ENCODE measurements around the gene SPSB1. TPM values are rescaled to one million over a fixed set of nuclear protein-coding genes. Genes with fewer than 3 reads are reported as not detected.

SPSB1 gene
- total RNA-seq, 1 donor, result 23.2 TPM

DNA sequence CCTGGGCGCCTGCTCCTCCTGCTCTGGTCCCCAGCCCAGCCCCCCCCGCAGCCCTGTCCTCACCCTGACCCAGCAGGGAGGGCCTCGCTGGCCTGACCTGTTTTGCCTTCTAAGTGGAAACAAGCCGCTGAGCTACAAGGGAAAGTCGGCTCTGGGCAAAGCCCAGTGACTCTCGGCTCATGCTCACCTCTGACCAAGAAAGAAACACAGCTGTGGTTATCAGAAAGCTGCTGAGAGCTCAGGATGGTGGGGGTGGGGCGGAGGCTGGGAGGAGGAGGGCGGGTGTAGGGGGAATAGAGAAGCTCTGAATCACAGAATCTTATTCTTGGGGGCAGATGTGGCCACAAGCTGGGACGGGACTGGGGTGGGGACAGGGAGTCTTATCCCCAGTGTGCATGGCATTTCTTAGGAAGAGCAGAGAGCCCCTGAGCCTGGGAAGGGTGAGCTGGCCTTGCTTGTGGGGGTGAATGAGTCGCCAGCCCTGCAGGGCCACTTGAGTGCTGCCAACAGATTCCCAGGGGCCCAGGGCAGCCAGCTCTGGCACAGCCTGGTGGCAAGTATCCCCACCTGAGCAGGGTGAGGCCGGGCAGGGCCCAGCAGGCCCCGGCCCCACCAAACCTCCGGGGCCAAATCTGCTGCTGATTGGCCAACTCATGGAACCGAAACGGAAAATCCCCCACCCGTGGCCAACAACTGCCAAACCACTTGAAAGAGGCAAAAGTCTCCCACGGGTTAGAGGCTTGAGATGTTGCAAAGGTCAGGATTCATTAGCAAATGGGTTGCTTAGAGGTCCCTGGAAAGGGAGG lies 120.6 kb downstream of the SPSB1 start:
- Histone ChIP-seq H3K27me3 (ENCODE audit: insufficient read depth, low read length) (peaks cover 4% of the 10 kb centered on the region), H2AFZ (ENCODE audit: low read length) (peak overlapping the region; percentile 49), H3K9me3 (ENCODE audit: low read depth, low read length) (no peaks in the 10 kb centered on the region), H3K36me3 (ENCODE audit: insufficient read depth, low read length) (no peaks in the 10 kb centered on the region), H3K79me2 (ENCODE audit: insufficient read depth, low read length) (no peaks in the 10 kb centered on the region), H4K20me1 (ENCODE audit: insufficient read depth, low read length) (no peaks in the 10 kb centered on the region), H3K4me1 (ENCODE audit: insufficient read depth, low read length) (peaks cover 27% of the 10 kb centered on the region), H3K4me3 (ENCODE audit: insufficient read depth, low read length) (peak overlapping the region; percentile 12), H3K27ac (ENCODE audit: low read depth, low read length) (peak overlapping the region; percentile 88), H3K4me2 (ENCODE audit: insufficient read depth, low read length) (peak overlapping the region; percentile 51)
- peak; percentile 94 for DNase-seq (ENCODE audit: insufficient read length, low spot score, missing footprints)
- TF ChIP-seq, protein P1, sequence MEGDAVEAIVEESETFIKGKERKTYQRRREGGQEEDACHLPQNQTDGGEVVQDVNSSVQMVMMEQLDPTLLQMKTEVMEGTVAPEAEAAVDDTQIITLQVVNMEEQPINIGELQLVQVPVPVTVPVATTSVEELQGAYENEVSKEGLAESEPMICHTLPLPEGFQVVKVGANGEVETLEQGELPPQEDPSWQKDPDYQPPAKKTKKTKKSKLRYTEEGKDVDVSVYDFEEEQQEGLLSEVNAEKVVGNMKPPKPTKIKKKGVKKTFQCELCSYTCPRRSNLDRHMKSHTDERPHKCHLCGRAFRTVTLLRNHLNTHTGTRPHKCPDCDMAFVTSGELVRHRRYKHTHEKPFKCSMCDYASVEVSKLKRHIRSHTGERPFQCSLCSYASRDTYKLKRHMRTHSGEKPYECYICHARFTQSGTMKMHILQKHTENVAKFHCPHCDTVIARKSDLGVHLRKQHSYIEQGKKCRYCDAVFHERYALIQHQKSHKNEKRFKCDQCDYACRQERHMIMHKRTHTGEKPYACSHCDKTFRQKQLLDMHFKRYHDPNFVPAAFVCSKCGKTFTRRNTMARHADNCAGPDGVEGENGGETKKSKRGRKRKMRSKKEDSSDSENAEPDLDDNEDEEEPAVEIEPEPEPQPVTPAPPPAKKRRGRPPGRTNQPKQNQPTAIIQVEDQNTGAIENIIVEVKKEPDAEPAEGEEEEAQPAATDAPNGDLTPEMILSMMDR (IDR thresholded peaks at IDR 0.05; ENCODE audit: extremely low read depth, low read depth, low read length), result no peak

DNA sequence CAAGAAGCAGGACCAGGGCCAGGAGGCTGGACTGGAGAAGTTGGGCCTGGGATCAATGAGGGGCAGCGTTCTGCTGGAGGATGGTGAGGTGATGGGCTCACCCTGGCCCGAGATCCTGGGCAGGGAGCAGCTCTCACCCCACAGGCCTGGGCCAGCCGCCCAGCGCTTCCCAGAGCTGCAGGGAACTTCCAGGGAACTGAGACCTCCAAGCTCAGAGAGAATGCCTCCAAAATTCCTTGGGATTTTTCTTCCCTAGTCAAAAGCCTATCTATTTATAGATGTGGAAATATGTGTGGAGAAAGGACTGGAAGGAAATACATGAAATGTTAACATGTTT lies 121.2 kb downstream of the SPSB1 start:
- DNase-seq (ENCODE audit: insufficient read length, low spot score, missing footprints), result peak; percentile 95
- Histone ChIP-seq H3K27ac (ENCODE audit: low read depth, low read length) (peak overlapping the region; percentile 88), H3K4me1 (ENCODE audit: insufficient read depth, low read length) (peaks cover 27% of the 10 kb centered on the region), H3K4me3 (ENCODE audit: insufficient read depth, low read length) (no peak overlapping the region), H4K20me1 (ENCODE audit: insufficient read depth, low read length) (no peaks in the 10 kb centered on the region), H3K27me3 (ENCODE audit: insufficient read depth, low read length) (peaks cover 5% of the 10 kb centered on the region), H2AFZ (ENCODE audit: low read length) (peak overlapping the region; percentile 49), H3K36me3 (ENCODE audit: insufficient read depth, low read length) (no peaks in the 10 kb centered on the region), H3K79me2 (ENCODE audit: insufficient read depth, low read length) (no peaks in the 10 kb centered on the region), H3K4me2 (ENCODE audit: insufficient read depth, low read length) (peak overlapping the region; percentile 51), H3K9me3 (ENCODE audit: low read depth, low read length) (no peaks in the 10 kb centered on the region)
- TF ChIP-seq, protein P1 (IDR thresholded peaks at IDR 0.05; ENCODE audit: extremely low read depth, low read depth, low read length), result no peak

DNA sequence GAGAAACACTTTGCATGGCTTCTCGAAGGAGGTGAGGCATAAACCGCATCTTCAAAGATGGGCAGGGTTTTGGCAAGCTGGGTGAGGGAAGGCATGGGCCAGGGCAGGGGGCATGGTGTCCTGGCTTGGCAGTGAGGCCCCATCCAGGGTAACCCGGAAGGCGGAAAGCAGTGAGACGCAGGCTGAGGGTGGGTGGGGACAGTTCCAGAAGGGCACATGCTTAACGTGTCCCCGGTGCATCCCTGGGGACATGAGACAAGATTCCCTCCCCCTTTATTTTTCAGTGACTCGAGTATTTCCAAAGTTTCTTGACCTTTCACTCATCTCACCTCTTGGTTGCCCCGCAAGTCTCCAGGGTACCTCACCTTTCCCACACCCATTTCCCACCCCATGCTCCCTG lies 123.8 kb downstream of the SPSB1 start:
- H3K4me2 ChIP-seq (ENCODE audit: insufficient read depth, low read length), result no peak overlapping the region
- H3K79me2 ChIP-seq (ENCODE audit: insufficient read depth, low read length), result no peaks in the 10 kb centered on the region
- no peak for DNase-seq (ENCODE audit: insufficient read length, low spot score, missing footprints)
- H3K27ac ChIP-seq (ENCODE audit: low read depth, low read length), result no peak overlapping the region
- no peaks in the 10 kb centered on the region for H3K9me3 ChIP-seq (ENCODE audit: low read depth, low read length)
- H4K20me1 ChIP-seq (ENCODE audit: insufficient read depth, low read length), result no peaks in the 10 kb centered on the region
- H2AFZ ChIP-seq (ENCODE audit: low read length), result no peak overlapping the region
- peaks cover 24% of the 10 kb centered on the region for H3K4me1 ChIP-seq (ENCODE audit: insufficient read depth, low read length)
- H3K4me3 ChIP-seq (ENCODE audit: insufficient read depth, low read length), result no peak overlapping the region
- H3K27me3 ChIP-seq (ENCODE audit: insufficient read depth, low read length), result peaks cover 12% of the 10 kb centered on the region
- no peaks in the 10 kb centered on the region for H3K36me3 ChIP-seq (ENCODE audit: insufficient read depth, low read length)
- TF ChIP-seq, protein P1 (IDR thresholded peaks at IDR 0.05; ENCODE audit: extremely low read depth, low read depth, low read length), result no peak

DNA sequence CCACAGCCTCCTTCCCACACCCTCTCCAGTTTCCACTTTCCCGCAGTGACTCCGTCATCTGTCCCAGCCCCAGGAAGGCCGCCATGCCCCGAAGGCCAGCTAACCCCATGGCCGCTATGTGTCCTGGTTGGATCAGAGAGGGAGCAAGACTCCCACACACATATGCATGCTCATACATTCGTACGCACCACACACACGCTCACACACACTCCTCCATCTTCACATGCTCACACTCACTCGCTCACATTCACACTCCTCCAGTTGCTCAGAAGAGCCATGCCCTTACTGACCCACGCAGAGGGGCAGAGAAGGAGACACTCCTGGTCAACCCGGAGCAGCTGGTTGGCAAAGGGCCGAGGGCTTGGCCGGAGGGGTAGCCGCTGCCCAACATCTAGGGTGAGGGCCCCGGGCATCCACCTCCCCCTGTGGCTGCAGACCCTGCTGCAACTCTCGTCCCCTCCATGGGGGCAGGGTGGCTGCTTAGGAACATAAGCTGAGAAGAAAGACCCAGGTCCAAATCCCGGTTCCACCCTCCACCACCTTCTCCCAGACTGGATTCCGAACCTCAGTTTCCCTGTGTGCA lies 124.3 kb downstream of the SPSB1 start:
- Histone ChIP-seq H3K79me2 (ENCODE audit: insufficient read depth, low read length) (no peaks in the 10 kb centered on the region), H2AFZ (ENCODE audit: low read length) (no peak overlapping the region), H3K4me2 (ENCODE audit: insufficient read depth, low read length) (no peak overlapping the region), H3K4me1 (ENCODE audit: insufficient read depth, low read length) (peaks cover 24% of the 10 kb centered on the region), H4K20me1 (ENCODE audit: insufficient read depth, low read length) (no peaks in the 10 kb centered on the region), H3K9me3 (ENCODE audit: low read depth, low read length) (no peaks in the 10 kb centered on the region), H3K4me3 (ENCODE audit: insufficient read depth, low read length) (no peak overlapping the region), H3K36me3 (ENCODE audit: insufficient read depth, low read length) (no peaks in the 10 kb centered on the region), H3K27me3 (ENCODE audit: insufficient read depth, low read length) (peaks cover 17% of the 10 kb centered on the region), H3K27ac (ENCODE audit: low read depth, low read length) (no peak overlapping the region)
- DNase-seq (ENCODE audit: insufficient read length, low spot score, missing footprints), result no peak
- TF ChIP-seq, protein P1 (IDR thresholded peaks at IDR 0.05; ENCODE audit: extremely low read depth, low read depth, low read length), result no peak
